Lower leg skin (tissue), 3 donors: ENCODE results near the gene APLF.

Source experiments
- POLR2A ChIP-seq, 2 donors: fragments of 450-650 bp; IDR thresholded peaks; one replicate each; pipeline ENCODE4 v1.6.1; 2016 to 2017; ENCODE audit warnings: antibody characterized with exemption in 2 of 2, mild to moderate bottlenecking in 1 of 2, moderate library complexity in 1 of 2
- TF ChIP-seq, protein P1 (sequence below), 3 donors: fragments of 450-650 bp; IDR thresholded peaks; one replicate each; pipeline ENCODE4 v1.5.1; 2016; ENCODE audit warnings: antibody characterized with exemption in 3 of 3, mild to moderate bottlenecking in 3 of 3, moderate library complexity in 2 of 3

GRCh38 chr2:68568116-68568515, 100.7 kb downstream of the APLF start:
- TF ChIP-seq, protein P1, sequence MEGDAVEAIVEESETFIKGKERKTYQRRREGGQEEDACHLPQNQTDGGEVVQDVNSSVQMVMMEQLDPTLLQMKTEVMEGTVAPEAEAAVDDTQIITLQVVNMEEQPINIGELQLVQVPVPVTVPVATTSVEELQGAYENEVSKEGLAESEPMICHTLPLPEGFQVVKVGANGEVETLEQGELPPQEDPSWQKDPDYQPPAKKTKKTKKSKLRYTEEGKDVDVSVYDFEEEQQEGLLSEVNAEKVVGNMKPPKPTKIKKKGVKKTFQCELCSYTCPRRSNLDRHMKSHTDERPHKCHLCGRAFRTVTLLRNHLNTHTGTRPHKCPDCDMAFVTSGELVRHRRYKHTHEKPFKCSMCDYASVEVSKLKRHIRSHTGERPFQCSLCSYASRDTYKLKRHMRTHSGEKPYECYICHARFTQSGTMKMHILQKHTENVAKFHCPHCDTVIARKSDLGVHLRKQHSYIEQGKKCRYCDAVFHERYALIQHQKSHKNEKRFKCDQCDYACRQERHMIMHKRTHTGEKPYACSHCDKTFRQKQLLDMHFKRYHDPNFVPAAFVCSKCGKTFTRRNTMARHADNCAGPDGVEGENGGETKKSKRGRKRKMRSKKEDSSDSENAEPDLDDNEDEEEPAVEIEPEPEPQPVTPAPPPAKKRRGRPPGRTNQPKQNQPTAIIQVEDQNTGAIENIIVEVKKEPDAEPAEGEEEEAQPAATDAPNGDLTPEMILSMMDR (IDR thresholded peaks at IDR 0.05) = no peak
- TF ChIP-seq POLR2A (IDR thresholded peaks at IDR 0.05) = no peak
